Caco-2 (cell line): ENCODE data around the gene GHRH. TPM values are rescaled to one million over a fixed set of nuclear protein-coding genes. Genes with fewer than 3 reads are reported as not detected.

Source experiments
- BruUV-seq: library from RNA; stranded (reverse); fragments of 400-500 nt; replicated peaks from 2 replicates; lab custom pipeline; 2021; lab: Mats Ljungman, UMichigan
- CTCF ChIA-PET: fragments of 300-600 bp; sonication (Branson Sonifier 250); formaldehyde crosslinking; loops from one replicate; lab custom pipeline; 2022; ENCODE audit warnings: antibody characterized with exemption; lab: Charles Lee
- POLR2A ChIA-PET: fragments of 300-600 bp; sonication (Branson Sonifier 250); formaldehyde crosslinking; loops from one replicate; lab custom pipeline; 2022; ENCODE audit warnings: antibody characterized with exemption; lab: Charles Lee
- DNase-seq, 2 experiments: peaks; one replicate each; pipeline versions ENCODE4 v3.0.0 to v3.0.0-alpha.2; 2020 to 2022
- H3K27me3 ChIP-seq: replicated peaks from 2 replicates; pipeline ENCODE4 v1.6.0; 2011; ENCODE audit warnings: low read length; ENCODE audit not compliant: control insufficient read depth, insufficient read depth
- H3K36me3 ChIP-seq: 2 replicates; pipeline ENCODE4 v1.5.1; 2011; ENCODE audit warnings: low read length; ENCODE audit not compliant: control insufficient read depth, insufficient read depth
- H3K4me1 ChIP-seq: fragments of 250-450 bp; sonication (Bioruptor Pico); 2 replicates; pipeline ENCODE4 v1.5.1; 2020; ENCODE audit warnings: mild to moderate bottlenecking
- H3K4me3 ChIP-seq: 2 replicates; pipeline ENCODE4 v1.5.1; 2011; ENCODE audit warnings: low read depth, mild to moderate bottlenecking, control low read depth, low read length
- H3K9me3 ChIP-seq: fragments of 250-450 bp; sonication (Bioruptor Pico); 2 replicates; pipeline ENCODE4 v1.5.1; 2020; ENCODE audit warnings: mild to moderate bottlenecking, moderate library complexity
- H3K27ac Mint-ChIP-seq: one replicate; pipeline ENCODE4 v1.8.0; 2022; ENCODE audit warnings: mixed read lengths; ENCODE audit not compliant: unreplicated experiment
- H3K27me3 Mint-ChIP-seq: one replicate; pipeline ENCODE4 v1.8.0; 2022; ENCODE audit warnings: mixed read lengths; ENCODE audit not compliant: insufficient read depth, unreplicated experiment
- H3K36me3 Mint-ChIP-seq: one replicate; pipeline ENCODE4 v1.8.0; 2022; ENCODE audit warnings: mild to moderate bottlenecking, mixed read lengths; ENCODE audit not compliant: insufficient read depth, unreplicated experiment
- H3K4me1 Mint-ChIP-seq: one replicate; pipeline ENCODE4 v1.8.0; 2022; ENCODE audit warnings: low read depth, mixed read lengths; ENCODE audit not compliant: unreplicated experiment
- H3K4me3 Mint-ChIP-seq: one replicate; pipeline ENCODE4 v1.8.0; 2022; ENCODE audit warnings: mild to moderate bottlenecking, moderate library complexity, mixed read lengths; ENCODE audit not compliant: unreplicated experiment
- H3K9me3 Mint-ChIP-seq: one replicate; pipeline ENCODE4 v1.8.0; 2022; ENCODE audit warnings: mixed read lengths; ENCODE audit not compliant: unreplicated experiment
- CTCF ChIP-seq, 2 experiments: fragments of 200-600 bp in 1 of 2; IDR thresholded peaks; 1 replicate in 1 of 2; 2 replicates in 1 of 2; pipeline versions ENCODE4 v1.5.1 to v1.8.0; 2011 to 2022; ENCODE audit warnings: antibody characterized with exemption in 1 of 2, control low read depth in 1 of 2, inconsistent platforms in 1 of 2, low read depth in 1 of 2, low read length in 1 of 2, mild to moderate bottlenecking in 1 of 2, moderate library complexity in 1 of 2; ENCODE audit not compliant: insufficient read depth in 1 of 2, severe bottlenecking in 1 of 2, unreplicated experiment in 1 of 2
- intact Hi-C: fragments of 100-400 bp; cut with micrococcal nuclease; formaldehyde crosslinking; loops from one replicate; pipeline ENCODE4 v1.10.0; 2022; ENCODE audit not compliant: unreplicated experiment
- total RNA-seq: library from RNA; stranded (reverse); gene quantifications from 2 replicates; pipeline ENCODE4 v1.2.3, GENCODE V29; 2022

Gene GHRH
- total RNA-seq, 1 experiment from 2014 or later = not detected

GRCh38 chr20:37309290-37309689 is 47.7 kb upstream of the GHRH start:
- Histone ChIP-seq H3K4me1 (no peaks in the 10 kb centered on the region), H3K4me3 (no peak overlapping the region), H3K27me3 (no peaks in the 10 kb centered on the region), H3K36me3 (peaks cover 3% of the 10 kb centered on the region; the same call in 1 of the 2 replicates), H3K9me3 (no peaks in the 10 kb centered on the region)
- ChIA-PET POLR2A (no interaction called here), CTCF (no interaction called here)
- H3K36me3 Mint-ChIP-seq = peaks cover 20% of the 10 kb centered on the region
- no peak for TF ChIP-seq CTCF (IDR thresholded peaks at IDR 0.05; ENCODE audit: insufficient read depth in 1 of 2, low read depth in 1 of 2, low read length in 1 of 2, severe bottlenecking in 1 of 2, unreplicated experiment in 1 of 2)
- no peak overlapping the region for H3K4me3 Mint-ChIP-seq
- H3K4me1 Mint-ChIP-seq = peaks cover 6% of the 10 kb centered on the region
- peak in 1 of 2 experiments; percentile 34 for DNase-seq
- BruUV-seq = no TSS peak
- H3K27me3 Mint-ChIP-seq = no peaks in the 10 kb centered on the region
- no peaks in the 10 kb centered on the region for H3K9me3 Mint-ChIP-seq
- intact Hi-C loops = no loop called here
- no peak overlapping the region for H3K27ac Mint-ChIP-seq

GRCh38 chr20:37308086-37309050 is 46.8 kb upstream of the GHRH start:
- Mint-ChIP-seq H3K27ac (no peak overlapping the region), H3K4me1 (peaks cover 4% of the 10 kb centered on the region), H3K9me3 (no peaks in the 10 kb centered on the region), H3K36me3 (peaks cover 24% of the 10 kb centered on the region), H3K27me3 (no peaks in the 10 kb centered on the region), H3K4me3 (no peak overlapping the region)
- peaks cover 7% of the 10 kb centered on the region for H3K4me1 ChIP-seq
- ChIA-PET CTCF (no interaction called here), POLR2A (no interaction called here)
- peak in 1 of 2 experiments; percentile 37 for DNase-seq
- no TSS peak for BruUV-seq
- intact Hi-C loops = no loop called here
- no peak for TF ChIP-seq CTCF (IDR thresholded peaks at IDR 0.05; ENCODE audit: insufficient read depth in 1 of 2, low read depth in 1 of 2, low read length in 1 of 2, severe bottlenecking in 1 of 2, unreplicated experiment in 1 of 2)
- no peaks in the 10 kb centered on the region for H3K9me3 ChIP-seq
- H3K27me3 ChIP-seq = no peaks in the 10 kb centered on the region
- no peak overlapping the region for H3K4me3 ChIP-seq
- H3K36me3 ChIP-seq = peaks cover 4% of the 10 kb centered on the region; the same call in 1 of the 2 replicates

- CTCF ChIA-PET = no interaction called here
- no TSS peak for BruUV-seq
Observed at GRCh38 chr20:37305839-37306238, 44.2 kb upstream of the GHRH start.

More at GRCh38 chr20:37305839-37306238, 44.2 kb upstream of the GHRH start:
- POLR2A ChIA-PET = no interaction called here
- no peaks in the 10 kb centered on the region for H3K27me3 ChIP-seq
- Mint-ChIP-seq H3K4me1 (peaks cover 7% of the 10 kb centered on the region), H3K4me3 (no peak overlapping the region), H3K9me3 (no peaks in the 10 kb centered on the region), H3K36me3 (peaks cover 37% of the 10 kb centered on the region), H3K27ac (no peak overlapping the region), H3K27me3 (no peaks in the 10 kb centered on the region)
- intact Hi-C loops = no loop called here
- no peaks in the 10 kb centered on the region for H3K9me3 ChIP-seq
- no peak overlapping the region for H3K4me3 ChIP-seq
- H3K36me3 ChIP-seq = peaks cover 9% of the 10 kb centered on the region
- H3K4me1 ChIP-seq = peaks cover 13% of the 10 kb centered on the region
- TF ChIP-seq CTCF (IDR thresholded peaks at IDR 0.05; ENCODE audit: insufficient read depth in 1 of 2, low read depth in 1 of 2, low read length in 1 of 2, severe bottlenecking in 1 of 2, unreplicated experiment in 1 of 2) = no peak
- peak in 1 of 2 experiments; percentile 25 for DNase-seq
